HG02870 (cell line): ENCODE measurements around the gene C1orf52.
"Not testable (repeated sequence)": the region's sequence is repeated elsewhere in the genome, so short reads cannot be mapped to it uniquely, and the experiment has no call there.

Experiments used
- ATAC-seq: cut with Tn5 transposase; IDR thresholded peaks from one replicate; pipeline ENCODE4 v1.9.1; 2021; ENCODE audit warnings: mild to moderate bottlenecking, moderate library complexity; ENCODE audit not compliant: unreplicated experiment

The C1orf52 gene

GRCh38 chr1:85278853-85279314 lies 19.4 kb upstream of the C1orf52 start:
- ATAC-seq = peak; percentile 27

DNA sequence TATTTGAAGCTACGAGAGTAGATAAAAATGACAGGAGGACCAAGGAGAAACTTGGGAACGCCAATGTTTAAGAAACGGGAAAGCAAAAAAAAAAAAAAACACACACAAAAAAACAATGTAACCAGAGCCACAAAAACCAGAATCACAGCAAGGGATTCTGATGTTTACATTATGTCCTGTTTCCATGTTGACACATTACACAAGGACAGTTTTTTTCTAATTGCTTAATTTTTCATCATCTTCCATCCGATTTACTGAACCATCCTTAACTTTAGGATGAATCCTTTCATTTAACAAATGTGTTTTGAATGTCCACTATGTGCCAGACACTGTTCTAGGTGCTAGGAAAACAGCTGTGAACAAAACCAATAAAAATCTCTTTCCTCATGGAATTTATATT lies 18.3 kb upstream of the C1orf52 start:
- no peak for ATAC-seq

DNA sequence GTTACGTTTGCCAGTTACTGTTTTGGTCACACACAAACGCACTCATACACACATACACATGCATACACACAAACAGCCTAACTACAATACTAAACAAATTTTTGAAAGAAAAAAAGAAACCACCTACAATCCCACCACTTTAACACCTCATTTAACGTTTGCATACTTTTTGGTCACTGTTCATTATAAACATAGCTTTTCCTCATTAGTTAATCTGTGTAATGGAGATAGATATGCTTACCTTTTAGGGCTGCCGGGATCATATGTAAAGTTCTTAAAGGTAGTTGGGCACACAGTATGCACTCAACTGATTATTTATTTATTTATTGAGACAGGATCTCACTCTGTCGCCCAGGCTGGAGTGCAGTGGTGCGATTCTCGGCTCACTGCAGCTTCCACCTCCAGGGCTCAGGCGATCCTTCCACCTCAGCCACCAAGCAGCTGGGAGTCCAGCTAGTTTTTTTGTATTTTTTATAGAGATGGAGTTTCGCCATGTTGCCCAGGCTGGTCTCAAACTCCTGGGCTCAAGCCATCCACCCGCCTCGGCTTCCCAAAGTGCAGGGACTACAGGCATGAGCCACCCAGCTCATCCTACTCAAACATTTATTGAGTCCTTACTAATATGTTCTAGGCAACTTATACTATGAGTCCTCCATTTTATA lies 17.6 kb upstream of the C1orf52 start:
- ATAC-seq = no peak

- ATAC-seq = peak; percentile 93
These were observed 16.9 kb upstream of the C1orf52 start, which contains the start of gene BCL10 for GRCh38 chr1:85276215-85276977. Gene BCL10 (minus strand): TSS chr1:85276632. CDS start chr1:85276352, 280 bp downstream.

- ATAC-seq = peak; percentile 22
These were observed 16.3 kb upstream of the C1orf52 start for GRCh38 chr1:85275701-85276214.

DNA sequence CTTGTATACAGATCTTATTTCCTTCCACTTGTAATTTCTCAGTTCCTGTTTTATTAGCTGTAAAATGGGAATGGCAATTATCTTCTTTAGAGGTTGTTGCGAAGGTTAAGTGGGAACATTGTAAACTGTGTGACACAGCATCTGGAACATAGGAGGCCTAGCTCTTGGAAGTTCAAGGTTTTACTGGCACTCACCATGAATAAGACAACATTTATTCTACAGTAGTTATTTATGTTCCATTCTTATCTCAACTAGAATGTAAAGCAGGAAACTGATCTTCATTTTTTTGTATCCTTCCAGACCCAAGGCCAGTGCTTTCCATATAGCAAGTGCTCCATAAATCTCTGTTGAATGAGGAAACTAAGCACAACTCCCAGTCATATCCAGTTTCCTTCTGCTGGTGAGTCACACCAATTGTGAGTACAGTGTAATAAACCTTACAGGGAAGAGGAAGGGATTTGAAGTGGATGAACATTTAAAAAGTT lies 15.5 kb upstream of the C1orf52 start:
- ATAC-seq = no peak

DNA sequence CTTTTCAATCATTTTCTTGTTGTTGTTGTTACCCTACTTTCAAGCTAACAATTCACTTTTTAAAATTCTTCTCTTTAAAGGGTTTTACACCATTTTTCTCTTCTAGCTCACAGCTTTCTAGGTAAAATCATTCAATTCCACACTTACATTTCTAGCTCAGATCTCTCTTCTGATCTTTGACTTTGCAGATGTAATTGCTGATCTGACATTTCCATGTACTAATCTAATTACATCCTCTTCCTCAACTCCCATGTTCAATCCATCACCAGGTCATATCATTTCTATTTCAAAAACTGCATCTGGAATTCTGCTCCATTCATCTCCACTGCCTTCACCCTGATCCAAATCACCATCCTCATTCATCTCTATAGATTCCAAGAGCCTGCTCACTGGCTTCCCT lies 13.9 kb upstream of the C1orf52 start:
- no peak for ATAC-seq

DNA sequence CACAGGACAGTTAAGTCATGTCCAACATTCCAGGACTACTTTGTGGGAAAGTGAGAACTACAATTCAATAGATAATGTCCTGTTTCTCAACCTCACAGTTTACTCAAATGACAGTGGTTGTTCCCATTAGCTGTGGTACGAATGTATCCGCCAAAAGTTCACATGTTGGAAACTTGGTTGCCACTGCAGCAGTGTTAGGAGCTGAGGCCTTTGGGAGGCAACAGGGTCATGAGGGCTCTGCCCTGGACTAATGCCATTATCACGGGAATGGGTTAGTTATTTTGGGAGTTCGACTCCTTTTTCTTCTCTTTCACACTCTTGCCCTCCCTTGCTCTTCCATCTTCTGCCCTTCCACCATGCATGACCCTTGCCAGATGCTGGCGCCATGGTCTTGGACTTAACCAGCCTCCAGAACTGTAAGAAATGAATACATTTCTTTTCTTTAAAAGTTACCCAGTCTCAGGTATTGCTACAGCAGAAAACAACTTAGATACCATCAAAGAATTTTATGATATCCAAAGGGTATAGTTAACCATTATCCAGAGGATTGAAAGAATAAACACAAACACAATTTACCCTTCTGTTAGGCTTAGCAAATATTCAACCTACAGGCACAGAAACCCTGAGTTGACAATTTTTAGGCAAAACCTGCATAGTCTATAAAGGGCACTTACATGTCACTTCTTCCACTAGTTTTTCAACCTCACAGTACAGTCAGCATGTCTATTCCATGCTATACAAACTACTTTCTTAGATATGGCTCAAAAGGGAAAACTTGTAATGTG lies 9.5 kb upstream of the C1orf52 start:
- no peak for ATAC-seq

GRCh38 chr1:85267313-85267712 lies 7.9 kb upstream of the C1orf52 start:
- ATAC-seq = no peak

DNA sequence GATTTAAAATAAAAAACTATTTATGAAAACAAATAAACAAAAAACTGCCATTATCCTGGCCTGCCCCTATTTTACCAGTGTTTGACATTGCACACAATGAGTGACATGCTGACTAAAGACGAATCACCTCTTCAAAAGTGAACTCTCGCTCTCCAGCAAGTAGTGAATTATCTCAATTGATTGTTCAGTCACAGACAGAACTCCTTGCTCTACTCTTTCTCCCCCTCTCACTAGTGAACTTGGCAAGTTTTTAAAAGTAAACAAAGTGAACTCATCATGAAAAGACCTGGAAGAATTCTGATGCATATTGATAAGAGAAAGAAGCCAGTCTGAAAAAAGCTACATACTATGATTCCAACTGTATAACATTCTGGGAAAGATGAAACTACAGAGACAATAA lies 4.7 kb upstream of the C1orf52 start:
- ATAC-seq = no peak

DNA sequence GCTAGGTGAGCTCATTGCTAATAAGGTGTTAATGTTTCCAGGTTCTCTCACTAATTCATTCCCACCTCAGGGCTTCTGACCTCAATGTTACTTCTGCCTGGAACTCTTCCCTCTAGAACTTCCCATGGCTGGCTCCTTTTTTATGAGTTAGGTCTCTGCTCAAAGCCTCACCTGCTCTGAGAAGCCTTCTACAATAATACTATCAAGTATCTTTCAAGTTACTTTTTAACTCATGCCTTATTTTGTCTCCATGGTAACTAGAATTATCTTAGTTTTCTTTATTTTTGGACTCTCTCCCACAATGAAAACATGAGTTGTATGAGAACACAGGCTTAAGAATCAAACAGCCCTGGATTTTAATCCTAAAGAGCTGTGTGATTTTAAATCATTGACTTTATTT lies 3.5 kb upstream of the C1orf52 start:
- ATAC-seq = no peak

DNA sequence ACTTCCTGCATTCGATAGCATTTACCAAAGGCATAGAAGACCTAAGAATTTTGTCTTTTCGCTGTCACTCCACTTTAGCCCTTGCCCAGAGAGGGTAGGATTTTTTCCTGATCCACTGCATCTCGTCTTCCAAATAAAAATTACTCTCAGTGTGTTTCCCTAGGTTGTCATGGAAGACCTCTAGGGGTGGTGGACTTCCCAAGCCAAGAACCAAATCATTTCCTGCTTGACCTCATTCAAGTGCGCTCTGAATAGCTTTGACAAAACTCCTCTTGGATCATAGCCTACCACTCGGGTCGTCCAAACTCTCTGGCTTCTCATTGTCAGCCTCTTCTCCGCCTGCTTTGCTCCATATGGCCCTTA lies 431 bp upstream of the C1orf52 start:
- ATAC-seq = no peak

GRCh38 chr1:85258536-85259117 lies 835 bp downstream of the C1orf52 start:
- ATAC-seq = no peak

DNA sequence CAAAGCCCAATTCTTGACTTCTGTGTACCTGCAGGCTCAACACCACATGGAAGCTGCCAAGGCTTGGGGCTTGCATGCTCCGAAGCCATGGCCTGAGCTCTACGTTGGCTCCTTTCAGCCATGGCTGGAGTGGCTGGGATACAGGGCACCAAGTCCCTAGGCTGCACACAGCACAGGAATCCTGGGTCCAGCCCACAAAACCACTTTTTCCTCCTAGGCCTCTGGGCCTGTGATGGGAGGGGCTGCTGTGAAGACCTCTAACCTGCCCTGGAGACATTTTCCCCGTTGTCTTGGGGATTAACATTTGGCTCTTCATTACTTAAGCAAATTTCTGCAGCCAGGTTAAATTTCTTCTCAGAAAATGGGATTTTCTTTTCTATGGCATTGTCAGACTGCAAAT lies 10.4 kb downstream of the C1orf52 start:
- not testable (repeated sequence) for ATAC-seq

GRCh38 chr1:85245891-85246290 lies 13.6 kb downstream of the C1orf52 start:
- no peak for ATAC-seq

- no peak for ATAC-seq
These were observed 14.0 kb downstream of the C1orf52 start for GRCh38 chr1:85245456-85245855.

DNA sequence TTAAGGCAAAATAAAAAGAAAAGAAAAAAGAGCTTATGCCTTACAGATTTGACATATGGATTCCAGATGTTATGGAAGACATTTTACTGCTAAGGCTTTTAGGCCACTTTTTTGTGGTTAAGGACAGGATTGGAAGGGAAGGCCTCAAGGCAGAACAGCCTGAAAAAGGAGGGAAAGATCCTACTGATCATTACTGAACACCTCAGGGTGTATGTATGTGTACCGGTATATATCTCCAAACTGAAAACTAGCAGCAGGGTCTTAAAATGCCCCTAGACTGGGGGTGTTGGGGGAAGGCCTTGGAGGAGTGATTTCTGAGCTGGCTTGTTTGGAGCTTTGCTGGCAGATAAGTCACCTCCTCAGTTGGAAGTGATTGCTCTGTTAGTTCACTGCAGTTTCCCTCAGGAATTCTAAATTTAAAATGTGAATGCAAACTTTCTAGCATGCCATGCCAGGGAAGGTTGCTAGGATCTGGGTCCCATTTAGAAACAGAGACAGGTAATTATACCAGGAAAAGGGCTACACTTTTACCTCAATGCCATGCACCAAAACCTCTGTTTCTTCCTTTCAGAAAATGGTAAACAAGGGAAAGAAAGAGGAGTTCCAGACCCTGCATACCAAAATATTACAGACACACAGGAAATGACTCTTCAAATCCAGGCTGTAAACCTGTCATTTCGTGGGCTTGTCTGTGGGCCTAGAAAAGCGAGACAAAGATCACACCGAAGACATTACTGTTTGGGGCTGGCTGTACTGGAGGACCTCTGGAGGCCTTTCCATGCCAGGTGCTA lies 15.0 kb downstream of the C1orf52 start:
- no peak for ATAC-seq

GRCh38 chr1:85243372-85243771 lies 16.1 kb downstream of the C1orf52 start:
- ATAC-seq = no peak

GRCh38 chr1:85240643-85241042 lies 18.8 kb downstream of the C1orf52 start:
- ATAC-seq = no peak

GRCh38 chr1:85240174-85240601 lies 19.3 kb downstream of the C1orf52 start:
- ATAC-seq = no peak
